K562 (cell line): ENCODE measurements around the gene OSBPL7. TPM values are rescaled to one million over a fixed set of nuclear protein-coding genes. Genes with fewer than 3 reads are reported as not detected.

Source experiments
- E2F5 ChIP-seq: sonication (generic); formaldehyde crosslinking; IDR thresholded peaks from 2 replicates; pipeline ENCODE4 v1.8.0; 2022; ENCODE audit warnings: mild to moderate bottlenecking, missing genetic modification reagents
- EP300 ChIP-seq: IDR thresholded peaks from 2 replicates; pipeline ENCODE4 v1.6.1; 2012; ENCODE audit warnings: low read length, improper control_type of control experiment
- FUS ChIP-seq: fragments of 200-400 bp; formaldehyde crosslinking; optimal IDR thresholded peaks from 2 replicates; pipeline ENCODE3; 2017; ENCODE audit warnings: low read depth, low read length
- L3MBTL2 ChIP-seq: fragments of 450-650 bp; IDR thresholded peaks from 2 replicates; pipeline ENCODE4 v1.6.1; 2016; ENCODE audit warnings: mild to moderate bottlenecking, moderate library complexity
- NFXL1 ChIP-seq: fragments of 450-650 bp; formaldehyde crosslinking; IDR thresholded peaks from 2 replicates; pipeline ENCODE4 v1.4.0; 2021; ENCODE audit warnings: mild to moderate bottlenecking
- POLR2H ChIP-seq: IDR thresholded peaks from 2 replicates; pipeline ENCODE4 v1.6.1; 2016; ENCODE audit warnings: missing genetic modification characterization, low read depth, mild to moderate bottlenecking, control low read depth, missing compliant biosample characterization, moderate library complexity
- PPARD ChIP-seq: fragments of 250-450 bp; sonication (Bioruptor Pico); IDR thresholded peaks from 2 replicates; pipeline ENCODE4 v1.8.0; 2022; ENCODE audit warnings: inconsistent platforms, mild to moderate bottlenecking, moderate library complexity
- RBM39 ChIP-seq: fragments of 200-400 bp; formaldehyde crosslinking; optimal IDR thresholded peaks from 2 replicates; pipeline ENCODE3; 2018; ENCODE audit warnings: low read depth, low read length
- SP1 ChIP-seq: sonication (generic); formaldehyde crosslinking; IDR thresholded peaks from 2 replicates; pipeline ENCODE4 v1.8.1; 2022; ENCODE audit warnings: mild to moderate bottlenecking, missing genetic modification reagents
- SRSF1 ChIP-seq: fragments of 200-400 bp; formaldehyde crosslinking; IDR thresholded peaks from 2 replicates; pipeline ENCODE4 v1.6.1; 2017; ENCODE audit warnings: mild to moderate bottlenecking, low read depth, low read length, moderate library complexity
- TAF15 ChIP-seq: fragments of 200-400 bp; formaldehyde crosslinking; IDR thresholded peaks from 2 replicates; pipeline ENCODE4 v1.6.1; 2017; ENCODE audit warnings: mild to moderate bottlenecking, low read depth, low read length, moderate library complexity
- ZBTB7A ChIP-seq: IDR thresholded peaks from 2 replicates; pipeline ENCODE4 v1.6.1; 2011; ENCODE audit warnings: low read depth, mild to moderate bottlenecking, low read length, moderate library complexity, borderline replicate concordance; ENCODE audit not compliant: control insufficient read depth
- ZHX1 ChIP-seq: fragments of 150-350 bp; conservative IDR thresholded peaks from 2 replicates; pipeline ENCODE4 v1.6.1; 2014; ENCODE audit warnings: low read length
- ZNF184 ChIP-seq: sonication (generic); formaldehyde crosslinking; IDR thresholded peaks from 2 replicates; pipeline ENCODE4 v1.5.0; 2020; ENCODE audit warnings: missing genetic modification reagents
- ZNF354B ChIP-seq: fragments of 250-450 bp; sonication (Bioruptor Pico); IDR thresholded peaks from 2 replicates; pipeline ENCODE4 v1.4.0; 2020
- polyA plus RNA-seq, 8 experiments: library from polyadenylated mRNA; depleted of rRNA in 4 of 8; stranded (reverse) in 5 of 8; unstranded in 3 of 8; fragments of >200 nt; fragmentation: Nextera tagmentation in 2 of 8; fragmentation: Illumina TruSeq in 1 of 8; extraction: Ambion mirVana in 2 of 8; extraction: Trizol in 1 of 8; gene quantifications; 2 replicates each; pipeline versions ENCODE4 v1.2.1 to v1.2.3, GENCODE V29; 2011 to 2014; ENCODE audit warnings: inconsistent platforms in 1 of 8, missing spikeins in 1 of 8
- total RNA-seq, 7 experiments: library from RNA; depleted of rRNA in 6 of 7; stranded (reverse); fragments of >200 nt in 6 of 7; fragmentation: Illumina TruSeq in 2 of 7; extraction: Trizol in 2 of 7; gene quantifications; 2 replicates each; pipeline versions ENCODE4 v1.2.1 to v1.2.3, GENCODE V29; 2011 to 2021; ENCODE audit warnings: low replicate concordance in 1 of 7
- TF ChIP-seq, protein P1 (sequence below): sonication (generic); formaldehyde crosslinking; IDR thresholded peaks from 2 replicates; pipeline ENCODE4 v1.8.1; 2022; ENCODE audit warnings: missing genetic modification reagents
- TF ChIP-seq, protein P2 (sequence below): fragments of 250-450 bp; sonication (Bioruptor Pico); IDR thresholded peaks from 2 replicates; pipeline ENCODE4 v1.5.0; 2021

Gene OSBPL7
- total and polyA plus RNA-seq, 9 of the 15 experiments (the other 6 are each of a cell fraction or from before 2014, with no cell fraction given) = 0.32 to 11.9 (median 5.8) TPM

GRCh38 chr17:47850692-47851573 is 29.3 kb upstream of the OSBPL7 start, which contains the start of gene SP6 (continued):
- TF ChIP-seq L3MBTL2 (peak; percentile 79; the same call in 1 of the 2 replicates), SRSF1 (no peak), FUS (no peak), ZNF354B (CRISPR knock-in tag) (no peak), SP1 (CRISPR knock-in tag) (peak; percentile 70; the same call in 1 of the 2 replicates), NFXL1 (CRISPR knock-in tag) (no peak), EP300 (no peak), ZBTB7A (peak; percentile 74; the same call in 1 of the 2 replicates), POLR2H (tag) (no peak; the same call in 1 of the 2 replicates), ZNF184 (CRISPR knock-in tag) (no peak), E2F5 (CRISPR knock-in tag) (no peak), ZHX1 (no peak), PPARD (CRISPR knock-in tag) (no peak), TAF15 (no peak), RBM39 (no peak)
- TF ChIP-seq, protein P1, sequence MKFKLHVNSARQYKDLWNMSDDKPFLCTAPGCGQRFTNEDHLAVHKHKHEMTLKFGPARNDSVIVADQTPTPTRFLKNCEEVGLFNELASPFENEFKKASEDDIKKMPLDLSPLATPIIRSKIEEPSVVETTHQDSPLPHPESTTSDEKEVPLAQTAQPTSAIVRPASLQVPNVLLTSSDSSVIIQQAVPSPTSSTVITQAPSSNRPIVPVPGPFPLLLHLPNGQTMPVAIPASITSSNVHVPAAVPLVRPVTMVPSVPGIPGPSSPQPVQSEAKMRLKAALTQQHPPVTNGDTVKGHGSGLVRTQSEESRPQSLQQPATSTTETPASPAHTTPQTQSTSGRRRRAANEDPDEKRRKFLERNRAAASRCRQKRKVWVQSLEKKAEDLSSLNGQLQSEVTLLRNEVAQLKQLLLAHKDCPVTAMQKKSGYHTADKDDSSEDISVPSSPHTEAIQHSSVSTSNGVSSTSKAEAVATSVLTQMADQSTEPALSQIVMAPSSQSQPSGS (CRISPR knock-in tag) = no peak
- TF ChIP-seq, protein P2, sequence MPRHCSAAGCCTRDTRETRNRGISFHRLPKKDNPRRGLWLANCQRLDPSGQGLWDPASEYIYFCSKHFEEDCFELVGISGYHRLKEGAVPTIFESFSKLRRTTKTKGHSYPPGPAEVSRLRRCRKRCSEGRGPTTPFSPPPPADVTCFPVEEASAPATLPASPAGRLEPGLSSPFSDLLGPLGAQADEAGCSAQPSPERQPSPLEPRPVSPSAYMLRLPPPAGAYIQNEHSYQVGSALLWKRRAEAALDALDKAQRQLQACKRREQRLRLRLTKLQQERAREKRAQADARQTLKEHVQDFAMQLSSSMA (CRISPR knock-in tag) = no peak
- TF ChIP-seq, all 486 proteins: peak for 86
